HuH-7 (cell line): ENCODE data around the gene REC8.
A peak's percentile ranks its signal among the peaks of the same experiment; 100 is the strongest.

Experiments used
- DNase-seq: peaks from one replicate; pipeline ENCODE4 v3.0.0; 2011; ENCODE audit warnings: low spot score

REC8 gene, protein sequence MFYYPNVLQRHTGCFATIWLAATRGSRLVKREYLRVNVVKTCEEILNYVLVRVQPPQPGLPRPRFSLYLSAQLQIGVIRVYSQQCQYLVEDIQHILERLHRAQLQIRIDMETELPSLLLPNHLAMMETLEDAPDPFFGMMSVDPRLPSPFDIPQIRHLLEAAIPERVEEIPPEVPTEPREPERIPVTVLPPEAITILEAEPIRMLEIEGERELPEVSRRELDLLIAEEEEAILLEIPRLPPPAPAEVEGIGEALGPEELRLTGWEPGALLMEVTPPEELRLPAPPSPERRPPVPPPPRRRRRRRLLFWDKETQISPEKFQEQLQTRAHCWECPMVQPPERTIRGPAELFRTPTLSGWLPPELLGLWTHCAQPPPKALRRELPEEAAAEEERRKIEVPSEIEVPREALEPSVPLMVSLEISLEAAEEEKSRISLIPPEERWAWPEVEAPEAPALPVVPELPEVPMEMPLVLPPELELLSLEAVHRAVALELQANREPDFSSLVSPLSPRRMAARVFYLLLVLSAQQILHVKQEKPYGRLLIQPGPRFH

GRCh38 chr14:24171422-24172260, at the start of gene REC8:
Gene REC8, plus strand, starts transcription at chr14:24172080. Its CDS starts 473 bp downstream, at chr14:24172553.
- DNase-seq, result no peak

DNA sequence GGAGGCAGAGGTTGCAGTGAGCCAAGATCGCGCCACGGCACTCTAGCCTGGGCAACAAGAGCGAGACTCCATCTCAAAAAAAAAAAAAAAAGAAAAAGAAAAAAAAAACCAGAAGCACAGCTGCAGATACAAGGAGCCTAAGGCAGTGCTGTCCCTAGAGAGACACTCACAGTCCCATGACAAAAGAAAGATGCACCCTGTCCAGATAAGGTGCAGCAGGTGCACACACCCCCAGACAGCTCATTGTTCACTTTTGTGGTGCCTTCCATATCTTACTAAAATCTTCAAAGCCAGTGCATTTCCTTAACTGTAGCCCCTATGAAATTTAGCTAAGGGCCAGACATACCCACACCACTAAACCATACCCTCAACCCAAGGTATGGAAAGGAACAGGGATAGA, 49.5 kb upstream of the REC8 start:
- no peak for DNase-seq

- no peak for DNase-seq
Observed at GRCh38 chr14:24122898-24123297, 49.0 kb upstream of the REC8 start.

- DNase-seq, result no peak
Observed at GRCh38 chr14:24123424-24124417, 48.2 kb upstream of the REC8 start.

- DNase-seq, result no peak
Observed at GRCh38 chr14:24126939-24127338, 44.9 kb upstream of the REC8 start.

DNA sequence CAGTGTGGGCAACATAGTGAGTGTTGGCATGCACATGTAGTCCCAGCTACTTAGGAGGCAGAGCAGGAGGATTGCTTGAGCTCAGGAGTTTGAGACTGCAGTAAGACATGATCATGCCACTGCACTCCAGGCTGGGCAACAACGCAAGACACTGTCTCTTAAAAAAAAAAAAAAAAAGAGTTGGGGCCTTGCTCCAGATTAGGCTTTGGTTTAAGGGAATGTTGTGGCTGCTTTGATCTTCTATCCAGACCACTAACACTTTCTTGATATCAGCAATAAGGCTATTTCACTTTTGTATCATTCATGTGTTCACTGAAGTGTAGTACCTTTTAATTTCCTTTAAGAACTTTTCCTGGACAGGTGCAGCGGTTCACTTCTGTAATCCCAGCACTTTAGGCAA, 44.2 kb upstream of the REC8 start:
- no peak for DNase-seq

DNA sequence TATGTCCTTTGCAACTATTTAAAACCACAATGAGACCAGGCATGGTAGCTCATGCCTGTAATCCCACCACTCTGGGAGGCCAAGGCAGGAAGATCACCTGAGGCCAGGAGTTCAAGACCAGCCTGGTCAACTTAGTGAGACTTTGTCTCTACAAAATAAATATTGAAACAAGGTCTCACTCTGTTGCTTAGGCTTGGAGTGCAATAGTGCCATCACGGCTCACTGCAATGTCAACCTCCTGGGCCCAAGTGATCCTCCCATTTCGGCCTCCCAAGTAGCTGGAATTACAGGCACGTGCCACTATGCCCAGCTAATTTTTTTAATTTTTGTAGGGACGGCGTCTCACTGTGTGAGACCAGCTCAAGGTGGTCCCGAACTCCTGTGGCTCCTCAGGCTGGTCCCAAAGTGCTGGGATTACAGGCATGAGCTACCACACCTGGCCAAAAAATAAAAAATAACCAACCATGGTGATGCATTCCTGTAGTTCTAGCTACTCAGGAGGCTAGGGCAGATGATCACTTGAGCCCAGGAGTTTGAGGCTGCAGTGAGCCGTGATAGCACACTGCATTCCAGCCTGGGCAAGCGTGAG, 42.4 kb upstream of the REC8 start:
- DNase-seq, result no peak

DNA sequence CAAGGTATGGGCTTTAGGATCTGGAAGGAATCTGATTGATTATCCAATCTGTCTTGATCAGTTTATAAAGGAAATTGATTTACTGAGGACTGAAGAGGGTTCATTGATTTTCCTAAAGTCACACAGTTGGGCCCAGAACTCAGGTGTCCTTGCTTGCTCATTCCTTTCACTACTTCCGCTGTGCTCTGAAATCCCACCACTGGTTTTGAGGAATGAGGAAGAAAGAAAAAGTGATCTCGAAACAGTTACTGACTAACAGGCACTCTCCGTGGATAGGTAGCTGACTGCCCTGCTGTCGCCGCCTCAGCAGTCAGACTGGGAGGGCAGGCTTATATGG, 41.5 kb upstream of the REC8 start, which contains the start of gene FITM1:
TSS of gene FITM1 (plus strand) at position 280 of the 337 bp plus-strand sequence. CDS start 905 bp downstream, outside the sequence.
- DNase-seq, result no peak

DNA sequence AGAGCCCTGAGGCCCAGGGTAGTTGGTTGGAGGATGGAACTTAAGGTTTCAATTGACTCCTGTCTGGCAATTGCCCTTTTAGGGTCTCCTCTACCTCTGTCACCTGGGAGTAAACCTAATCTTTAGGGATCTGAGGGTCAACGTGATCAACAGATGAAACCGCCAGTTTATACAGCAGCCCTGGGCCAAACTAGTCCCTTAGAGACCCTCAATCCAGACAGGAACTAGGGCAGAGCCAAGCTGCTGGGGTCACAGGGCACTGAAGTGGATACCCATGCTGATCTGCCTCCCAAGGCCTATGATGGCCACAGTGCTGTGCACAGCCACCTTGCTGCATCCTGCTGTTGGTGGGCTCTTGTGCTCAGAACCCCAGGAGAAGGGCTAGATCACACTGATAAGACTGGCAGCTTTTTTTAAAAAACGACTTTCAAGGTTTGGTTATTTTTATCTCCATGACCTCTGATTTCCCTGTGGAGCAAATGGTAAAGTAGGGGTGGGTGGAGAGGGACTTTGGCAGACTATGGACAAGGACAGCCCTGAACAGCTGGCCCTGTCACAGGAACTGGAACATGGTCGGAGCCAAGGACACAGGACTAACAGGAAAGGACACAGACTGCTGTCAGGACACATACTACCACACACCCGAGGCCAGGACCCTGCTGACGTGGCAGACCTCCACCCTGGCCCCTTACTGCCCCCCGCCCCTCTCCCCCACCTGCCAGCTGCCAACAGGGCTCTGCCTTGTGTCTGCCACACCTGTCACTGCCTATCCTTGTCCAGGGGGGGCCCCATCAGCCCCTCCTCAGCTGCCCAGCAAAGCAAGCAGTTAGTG, 40.9 kb upstream of the REC8 start:
- no peak for DNase-seq

DNA sequence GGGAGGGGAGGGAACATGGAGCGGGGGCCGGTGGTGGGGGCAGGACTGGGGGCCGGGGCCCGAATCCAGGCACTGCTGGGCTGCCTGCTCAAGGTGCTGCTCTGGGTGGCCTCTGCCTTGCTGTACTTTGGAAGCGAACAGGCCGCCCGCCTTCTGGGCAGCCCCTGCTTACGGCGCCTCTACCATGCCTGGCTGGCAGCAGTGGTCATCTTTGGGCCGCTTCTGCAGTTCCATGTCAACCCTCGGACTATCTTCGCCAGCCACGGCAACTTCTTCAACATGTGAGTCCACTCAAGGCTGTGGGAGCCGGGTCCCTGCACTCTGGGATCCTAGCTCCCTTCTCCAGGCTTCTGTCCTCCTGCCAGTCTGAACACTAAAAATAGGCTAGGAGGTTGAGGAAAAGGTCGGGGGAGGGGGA, 40.3 kb upstream of the REC8 start:
- no peak for DNase-seq

DNA sequence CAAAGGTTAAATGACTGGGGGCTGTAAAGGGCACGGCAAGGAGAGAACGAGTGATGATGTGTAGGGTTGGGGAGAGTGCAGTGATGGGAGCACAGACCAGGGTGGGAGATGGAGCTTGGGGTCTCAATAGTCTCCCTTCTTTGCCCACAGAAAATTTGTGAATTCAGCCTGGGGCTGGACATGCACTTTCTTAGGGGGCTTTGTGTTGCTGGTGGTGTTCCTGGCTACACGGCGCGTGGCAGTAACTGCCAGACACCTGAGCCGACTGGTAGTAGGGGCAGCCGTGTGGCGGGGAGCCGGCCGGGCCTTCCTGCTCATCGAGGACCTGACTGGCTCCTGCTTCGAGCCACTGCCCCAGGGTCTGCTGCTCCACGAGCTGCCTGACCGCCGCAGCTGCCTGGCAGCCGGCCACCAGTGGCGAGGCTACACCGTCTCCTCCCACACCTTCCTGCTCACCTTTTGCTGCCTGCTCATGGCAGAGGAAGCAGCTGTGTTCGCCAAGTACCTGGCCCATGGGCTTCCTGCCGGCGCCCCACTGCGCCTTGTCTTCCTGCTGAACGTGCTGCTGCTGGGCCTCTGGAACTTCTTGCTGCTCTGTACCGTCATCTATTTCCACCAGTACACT, 39.7 kb upstream of the REC8 start:
- DNase-seq, result no peak

DNA sequence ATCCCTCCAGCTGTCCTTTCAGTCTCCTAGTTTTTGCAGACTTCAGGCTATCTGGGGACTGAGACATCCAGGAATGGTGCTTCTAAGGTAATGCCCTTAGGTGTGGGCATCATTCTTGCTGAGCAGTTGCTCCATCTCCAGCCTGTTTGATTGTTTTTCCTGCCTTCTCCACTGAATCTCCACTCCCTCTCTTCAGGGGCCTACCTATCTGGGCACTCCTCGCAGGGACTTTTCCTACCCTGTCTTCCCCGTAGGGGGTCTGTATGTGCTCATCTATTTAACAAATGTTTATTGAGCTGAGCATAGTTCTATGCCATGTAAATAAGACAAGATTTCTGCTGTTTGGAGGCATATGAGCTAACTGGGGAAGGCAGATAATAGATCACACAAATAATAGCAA, 38.9 kb upstream of the REC8 start:
- no peak for DNase-seq

DNA sequence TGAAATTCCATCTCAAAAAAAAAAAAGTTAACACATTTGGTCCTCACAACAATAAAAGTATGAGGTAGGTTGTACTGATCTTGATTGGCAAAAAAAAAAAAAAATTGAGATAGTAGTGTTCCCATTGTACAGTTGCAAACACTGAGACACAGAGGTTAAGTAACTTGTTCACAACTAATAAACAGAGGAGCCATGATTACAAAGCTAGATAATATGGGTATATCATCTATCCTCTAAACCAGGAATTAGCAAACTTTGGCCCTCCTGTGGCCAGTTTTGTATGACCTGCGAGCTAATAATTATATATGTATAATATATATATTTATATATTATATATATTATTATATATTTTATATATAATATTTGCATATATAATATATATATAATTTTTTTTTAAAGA, 38.1 kb upstream of the REC8 start:
- no peak for DNase-seq

DNA sequence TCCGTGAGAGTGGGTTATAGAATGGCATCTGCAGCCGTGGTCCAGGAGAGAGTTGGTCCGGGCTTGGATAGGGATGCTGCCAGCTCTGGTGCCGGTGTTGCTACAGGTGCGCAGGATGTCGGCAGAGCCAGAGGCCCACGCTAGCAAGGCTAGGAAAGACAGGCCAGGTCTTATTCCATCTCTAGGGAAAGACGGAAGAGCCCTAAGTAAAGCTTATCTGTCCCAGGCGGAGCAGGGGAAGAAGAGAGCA, 36.4 kb upstream of the REC8 start:
- DNase-seq, result no peak

DNA sequence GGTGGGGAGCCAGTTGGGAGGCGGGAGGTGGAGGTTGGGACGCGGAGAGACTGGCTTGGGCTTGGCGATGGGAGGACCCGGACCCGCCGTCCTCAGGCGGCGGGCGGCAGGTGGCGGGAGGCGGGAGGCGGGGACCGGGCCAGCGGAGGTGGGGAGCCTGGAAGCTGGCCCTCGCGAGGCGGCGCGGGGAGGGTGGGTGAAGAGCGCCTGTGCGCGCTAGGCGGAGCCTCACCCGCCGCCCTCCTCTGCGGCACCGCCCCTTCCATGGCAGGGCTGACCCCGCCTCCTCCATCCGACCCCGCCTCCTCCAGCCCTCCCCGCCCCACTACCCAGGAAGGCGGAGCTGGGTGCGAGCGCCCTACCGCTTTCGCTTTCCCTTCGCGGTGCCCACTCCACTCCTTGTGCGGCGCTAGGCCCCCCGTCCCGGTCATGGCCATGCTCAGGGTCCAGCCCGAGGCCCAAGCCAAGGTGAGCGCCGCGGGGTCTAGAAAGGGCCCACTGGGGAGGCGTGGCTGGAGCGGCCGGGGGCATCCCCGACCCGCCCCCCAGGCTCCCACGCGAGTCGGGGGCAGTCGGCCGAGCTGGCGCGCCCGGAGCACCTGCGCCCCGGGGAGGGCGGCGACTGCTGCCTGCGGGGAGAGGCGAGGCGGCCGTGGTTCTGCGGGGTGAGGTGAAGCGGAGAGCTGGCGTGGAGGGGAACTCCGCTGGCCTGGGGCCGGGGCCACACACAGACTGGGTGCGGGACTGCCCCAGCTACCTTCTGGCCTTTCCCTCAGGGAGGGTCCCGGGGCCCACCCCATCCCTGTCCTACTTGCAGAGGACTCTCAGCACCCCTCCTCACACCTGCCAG, 35.8 kb upstream of the REC8 start, which contains the start of gene PSME1:
TSS of gene PSME1 (plus strand) at position 361 of the 850 bp plus-strand sequence. CDS start at position 430, 69 bp downstream.
- DNase-seq, result peak; percentile 91

GRCh38 chr14:24136684-24137528, 35.0 kb upstream of the REC8 start:
- DNase-seq, result no peak

DNA sequence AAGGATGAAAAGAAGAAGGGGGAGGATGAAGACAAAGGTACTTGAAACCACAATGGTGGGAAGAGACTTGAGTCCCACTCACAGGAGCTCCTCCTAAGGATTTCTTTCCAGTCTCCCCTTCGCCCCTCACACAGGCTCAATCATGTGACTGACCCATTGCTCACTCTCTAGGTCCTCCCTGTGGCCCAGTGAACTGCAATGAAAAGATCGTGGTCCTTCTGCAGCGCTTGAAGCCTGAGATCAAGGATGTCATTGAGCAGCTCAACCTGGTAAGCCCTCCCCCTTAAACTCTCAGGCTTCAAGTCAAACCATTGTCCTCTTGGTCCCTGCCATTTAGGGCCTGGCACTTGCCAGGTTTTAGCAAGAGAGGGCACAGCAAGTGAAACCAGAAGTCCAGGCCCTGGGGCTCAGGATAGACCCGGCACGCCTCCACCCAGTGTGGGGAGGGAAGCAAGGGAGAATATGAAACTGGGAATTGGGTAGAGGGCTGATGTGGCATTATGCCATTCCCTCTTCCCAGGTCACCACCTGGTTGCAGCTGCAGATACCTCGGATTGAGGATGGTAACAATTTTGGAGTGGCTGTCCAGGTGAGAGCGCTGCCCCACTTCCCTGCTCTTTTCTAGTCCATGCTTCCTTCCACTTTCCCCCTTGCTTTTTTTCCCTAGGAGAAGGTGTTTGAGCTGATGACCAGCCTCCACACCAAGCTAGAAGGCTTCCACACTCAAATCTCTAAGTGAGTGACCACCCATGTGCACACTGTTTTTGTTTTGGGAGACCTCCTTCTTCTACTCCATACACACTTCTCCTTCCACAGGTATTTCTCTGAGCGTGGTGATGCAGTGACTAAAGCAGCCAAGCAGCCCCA, 34.1 kb upstream of the REC8 start:
- DNase-seq, result no peak
